A549 (cell line): ENCODE measurements around the gene ANK3.

Experiments used
- CBX2 ChIP-seq: fragments of 200-600 bp; sonication (generic); IDR thresholded peaks from 2 replicates; pipeline ENCODE4 v1.6.1; 2016; ENCODE audit warnings: low read depth, mild to moderate bottlenecking, borderline replicate concordance
- CHD4 ChIP-seq: fragments of 200-600 bp; sonication (generic); IDR thresholded peaks from 2 replicates; pipeline ENCODE4 v1.6.1; 2016; ENCODE audit warnings: antibody characterized with exemption, mild to moderate bottlenecking, borderline replicate concordance
- CTCF ChIP-seq: fragments of >200 bp; sonication (Bioruptor Twin); formaldehyde crosslinking; IDR thresholded peaks from 3 replicates; pipeline ENCODE4 v1.5.1; 2016
- E2F6 ChIP-seq: IDR thresholded peaks from 2 replicates; pipeline ENCODE4 v1.6.1; 2012; ENCODE audit warnings: low read depth, borderline replicate concordance
- HMGXB4 ChIP-seq: fragments of 250-450 bp; sonication (Bioruptor Pico); IDR thresholded peaks from 2 replicates; pipeline ENCODE4 v1.5.0; 2021; ENCODE audit warnings: mild to moderate bottlenecking, moderate library complexity, borderline replicate concordance
- MAX ChIP-seq: IDR thresholded peaks from 2 replicates; pipeline ENCODE4 v1.6.1; 2012
- RCOR1 ChIP-seq: fragments of 150-350 bp; IDR thresholded peaks from 2 replicates; pipeline ENCODE4 v1.6.1; 2014; ENCODE audit warnings: antibody characterized with exemption, low read length, low read depth
- RFX5 ChIP-seq: fragments of 450-650 bp; IDR thresholded peaks from 2 replicates; pipeline ENCODE4 v1.7.1; 2014; ENCODE audit warnings: antibody characterized with exemption, mild to moderate bottlenecking, moderate library complexity
- RNF2 ChIP-seq: fragments of 200-600 bp; sonication (generic); IDR thresholded peaks from 2 replicates; pipeline ENCODE4 v1.6.1; 2016; ENCODE audit warnings: low read depth, mild to moderate bottlenecking, antibody characterized with exemption, moderate library complexity, borderline replicate concordance

GRCh38 chr10:60254776-60255175, 134.9 kb downstream of the ANK3 start:
- TF ChIP-seq CHD4 (no peak), RNF2 (no peak), RFX5 (no peak), CBX2 (no peak), CTCF (no peak), RCOR1 (no peak), E2F6 (no peak), MAX (no peak), HMGXB4 (no peak)
